ENCODE measurements around the gene CCL17. TPM values are rescaled to one million over a fixed set of nuclear protein-coding genes. Genes with fewer than 3 reads are reported as not detected.

Gene CCL17
- total RNA-seq, 1 donor from 2014 or later, result not detected

DNA sequence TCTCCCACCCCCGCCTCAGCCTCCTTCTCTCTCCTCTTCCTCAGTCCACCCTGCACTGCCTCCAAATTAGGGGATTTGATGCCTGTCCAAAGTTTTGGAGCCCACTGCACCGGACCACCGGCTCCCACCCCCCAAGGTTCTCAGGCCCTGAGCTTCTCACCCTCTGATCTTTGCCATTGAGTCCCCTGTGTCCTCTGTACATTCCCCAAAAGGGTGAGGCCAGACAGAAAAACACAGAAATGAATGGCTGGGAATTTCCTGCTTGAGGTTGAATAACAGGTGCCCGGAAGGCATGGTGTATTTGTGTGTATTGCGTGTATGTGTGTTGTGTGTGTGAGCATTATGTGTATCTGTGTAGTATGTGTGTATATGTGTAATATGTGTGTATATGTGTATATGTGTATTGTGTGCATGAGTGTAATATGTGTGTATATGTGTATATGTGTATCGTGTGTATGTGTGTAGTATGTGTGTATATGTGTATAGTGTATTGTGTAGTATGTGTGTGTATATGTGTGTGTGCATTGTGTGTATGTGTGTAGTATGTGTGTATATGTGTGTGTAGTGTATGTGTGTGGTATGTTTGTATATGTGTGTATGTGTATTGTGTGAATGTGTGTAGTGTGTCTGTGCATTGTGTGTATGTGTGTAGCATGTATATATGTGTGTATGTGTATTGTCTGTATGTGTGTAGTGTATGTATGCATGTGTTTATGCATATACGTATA, 16.0 kb upstream of the CCL17 start:
- H3K27me3 Mint-ChIP-seq (ENCODE audit: low read depth), result peaks cover 5% of the 10 kb centered on the region
- DNase-seq (ENCODE audit: low spot score), result peak; percentile 18
- H3K4me1 Mint-ChIP-seq (ENCODE audit: low read depth), result peaks cover 46% of the 10 kb centered on the region
- no peak overlapping the region for H3K27ac Mint-ChIP-seq (ENCODE audit: unreplicated experiment)
- TF ChIP-seq, protein P1, sequence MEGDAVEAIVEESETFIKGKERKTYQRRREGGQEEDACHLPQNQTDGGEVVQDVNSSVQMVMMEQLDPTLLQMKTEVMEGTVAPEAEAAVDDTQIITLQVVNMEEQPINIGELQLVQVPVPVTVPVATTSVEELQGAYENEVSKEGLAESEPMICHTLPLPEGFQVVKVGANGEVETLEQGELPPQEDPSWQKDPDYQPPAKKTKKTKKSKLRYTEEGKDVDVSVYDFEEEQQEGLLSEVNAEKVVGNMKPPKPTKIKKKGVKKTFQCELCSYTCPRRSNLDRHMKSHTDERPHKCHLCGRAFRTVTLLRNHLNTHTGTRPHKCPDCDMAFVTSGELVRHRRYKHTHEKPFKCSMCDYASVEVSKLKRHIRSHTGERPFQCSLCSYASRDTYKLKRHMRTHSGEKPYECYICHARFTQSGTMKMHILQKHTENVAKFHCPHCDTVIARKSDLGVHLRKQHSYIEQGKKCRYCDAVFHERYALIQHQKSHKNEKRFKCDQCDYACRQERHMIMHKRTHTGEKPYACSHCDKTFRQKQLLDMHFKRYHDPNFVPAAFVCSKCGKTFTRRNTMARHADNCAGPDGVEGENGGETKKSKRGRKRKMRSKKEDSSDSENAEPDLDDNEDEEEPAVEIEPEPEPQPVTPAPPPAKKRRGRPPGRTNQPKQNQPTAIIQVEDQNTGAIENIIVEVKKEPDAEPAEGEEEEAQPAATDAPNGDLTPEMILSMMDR (IDR thresholded peaks at IDR 0.05), result no peak
- peaks cover 1% of the 10 kb centered on the region for H3K36me3 Mint-ChIP-seq (ENCODE audit: low read depth)
- no peak overlapping the region for H3K4me3 Mint-ChIP-seq (ENCODE audit: unreplicated experiment)
- no peaks in the 10 kb centered on the region for H3K9me3 Mint-ChIP-seq (ENCODE audit: low read depth)

DNA sequence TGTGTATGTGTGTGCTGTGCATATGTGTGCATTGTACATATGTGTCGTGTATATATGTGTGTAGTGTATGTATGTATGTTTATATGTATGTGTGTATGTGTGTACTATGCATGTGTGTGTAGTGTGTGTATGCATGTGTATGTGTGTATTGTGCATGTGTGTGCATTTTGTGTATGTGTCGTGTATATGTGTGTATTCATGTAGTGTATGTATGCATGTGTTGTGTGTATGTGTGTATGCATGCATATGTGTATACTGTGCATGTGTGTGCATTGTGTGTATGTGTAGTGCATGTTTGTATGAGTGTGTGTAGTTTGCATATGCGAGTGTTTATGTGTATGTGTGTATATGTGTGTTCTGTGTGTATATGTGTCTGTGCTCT, 15.5 kb upstream of the CCL17 start:
- Mint-ChIP-seq H3K4me1 (ENCODE audit: low read depth) (peaks cover 41% of the 10 kb centered on the region), H3K27me3 (ENCODE audit: low read depth) (peaks cover 5% of the 10 kb centered on the region), H3K4me3 (ENCODE audit: unreplicated experiment) (no peak overlapping the region), H3K9me3 (ENCODE audit: low read depth) (no peaks in the 10 kb centered on the region), H3K27ac (ENCODE audit: unreplicated experiment) (no peak overlapping the region), H3K36me3 (ENCODE audit: low read depth) (no peaks in the 10 kb centered on the region)
- DNase-seq (ENCODE audit: low spot score), result no peak
- TF ChIP-seq, protein P1 (IDR thresholded peaks at IDR 0.05), result no peak

DNA sequence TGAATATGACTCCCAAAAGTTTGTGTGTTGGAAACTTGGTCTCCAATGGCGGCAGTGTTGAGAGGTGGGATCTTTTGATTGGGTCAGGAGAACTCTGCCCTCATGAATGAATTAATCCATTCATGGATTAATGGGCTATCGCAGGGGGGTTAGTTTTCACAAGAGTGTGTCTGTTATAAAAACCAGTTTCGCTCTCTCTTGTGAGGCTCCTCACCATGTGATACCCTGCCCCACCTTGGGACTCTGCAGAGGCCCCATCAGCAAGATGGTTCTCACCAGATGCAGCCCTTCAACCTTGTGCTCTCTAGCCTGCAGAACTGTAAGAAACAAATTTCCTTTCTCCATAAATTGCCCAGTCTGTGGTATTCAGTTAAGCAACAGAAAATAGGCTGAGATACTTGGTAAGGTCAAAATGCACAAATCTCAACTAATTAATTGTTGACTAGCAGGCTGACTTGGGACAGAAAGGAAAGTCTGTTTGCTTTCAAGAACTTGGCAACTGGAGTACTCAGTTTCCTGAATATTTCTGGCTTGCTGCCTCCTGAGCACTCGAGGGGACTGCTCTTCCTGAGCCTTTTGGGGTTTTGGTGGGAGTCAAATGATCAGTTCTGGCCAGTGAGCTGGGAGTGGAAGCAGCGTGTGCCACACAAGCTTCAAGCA, 13.8 kb upstream of the CCL17 start:
- Mint-ChIP-seq H3K27me3 (ENCODE audit: low read depth) (peaks cover 5% of the 10 kb centered on the region), H3K4me1 (ENCODE audit: low read depth) (peaks cover 35% of the 10 kb centered on the region), H3K9me3 (ENCODE audit: low read depth) (no peaks in the 10 kb centered on the region), H3K4me3 (ENCODE audit: unreplicated experiment) (no peak overlapping the region), H3K27ac (ENCODE audit: unreplicated experiment) (no peak overlapping the region), H3K36me3 (ENCODE audit: low read depth) (no peaks in the 10 kb centered on the region)
- no peak for DNase-seq (ENCODE audit: low spot score)
- TF ChIP-seq, protein P1 (IDR thresholded peaks at IDR 0.05), result no peak

DNA sequence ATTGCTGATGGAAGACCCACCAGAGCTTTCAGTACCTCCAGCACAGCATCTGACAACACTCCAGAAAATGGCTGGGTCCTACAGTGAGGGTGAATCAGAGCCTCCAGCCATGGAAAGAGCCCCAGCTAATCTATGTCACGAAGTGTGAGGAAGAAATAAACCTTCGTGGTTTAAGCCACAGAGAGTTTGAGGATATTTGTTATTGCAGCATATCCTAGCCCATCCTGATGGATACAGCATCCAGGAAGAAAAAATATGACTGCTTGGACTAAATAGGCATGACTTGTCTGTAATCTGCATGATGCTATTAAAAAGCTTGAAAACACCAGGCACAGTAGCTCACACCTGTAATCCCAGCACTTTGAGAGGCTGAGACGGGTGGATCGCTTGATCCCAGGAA, 13.3 kb upstream of the CCL17 start:
- TF ChIP-seq, protein P1 (IDR thresholded peaks at IDR 0.05), result no peak
- H3K4me3 Mint-ChIP-seq (ENCODE audit: unreplicated experiment), result no peak overlapping the region
- peaks cover 30% of the 10 kb centered on the region for H3K4me1 Mint-ChIP-seq (ENCODE audit: low read depth)
- H3K27ac Mint-ChIP-seq (ENCODE audit: unreplicated experiment), result no peak overlapping the region
- DNase-seq (ENCODE audit: low spot score), result no peak
- H3K27me3 Mint-ChIP-seq (ENCODE audit: low read depth), result peaks cover 5% of the 10 kb centered on the region
- H3K36me3 Mint-ChIP-seq (ENCODE audit: low read depth), result no peaks in the 10 kb centered on the region
- no peaks in the 10 kb centered on the region for H3K9me3 Mint-ChIP-seq (ENCODE audit: low read depth)

DNA sequence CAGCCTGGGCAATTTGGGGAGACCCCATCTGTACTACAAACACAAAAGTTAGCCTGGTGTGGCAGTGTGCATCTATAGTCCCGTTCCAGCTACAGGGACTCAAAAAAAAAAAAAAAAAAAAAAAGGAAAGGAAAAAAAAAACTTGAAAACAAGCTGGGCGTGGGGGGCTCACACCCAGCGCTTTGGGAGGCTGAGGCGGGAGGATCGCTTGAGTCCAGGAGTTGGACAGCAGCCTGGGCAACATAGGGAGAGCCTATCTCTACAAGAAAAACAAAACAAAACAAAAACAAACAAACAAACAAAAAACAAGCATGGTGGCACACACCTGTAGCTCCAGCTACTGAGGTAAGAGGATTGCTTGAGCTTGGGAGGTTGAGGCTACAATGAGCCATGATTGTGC, 12.9 kb upstream of the CCL17 start:
- TF ChIP-seq, protein P1 (IDR thresholded peaks at IDR 0.05), result no peak
- peaks cover 5% of the 10 kb centered on the region for H3K27me3 Mint-ChIP-seq (ENCODE audit: low read depth)
- no peak overlapping the region for H3K4me3 Mint-ChIP-seq (ENCODE audit: unreplicated experiment)
- peaks cover 26% of the 10 kb centered on the region for H3K4me1 Mint-ChIP-seq (ENCODE audit: low read depth)
- DNase-seq (ENCODE audit: low spot score), result no peak
- no peaks in the 10 kb centered on the region for H3K36me3 Mint-ChIP-seq (ENCODE audit: low read depth)
- no peaks in the 10 kb centered on the region for H3K9me3 Mint-ChIP-seq (ENCODE audit: low read depth)
- no peak overlapping the region for H3K27ac Mint-ChIP-seq (ENCODE audit: unreplicated experiment)
